Limb (tissue), 2 donors: ENCODE data around the gene ARHGEF3.

Experiments used
- DNase-seq, 2 donors: peaks; one replicate each; pipeline ENCODE4 v3.0.0-alpha.2; 2016; ENCODE audit errors: extremely low spot score in 2 of 2

The ARHGEF3 gene

GRCh38 chr3:56823421-56823926 lies 21.7 kb upstream of the ARHGEF3 start:
- no peak for DNase-seq

DNA sequence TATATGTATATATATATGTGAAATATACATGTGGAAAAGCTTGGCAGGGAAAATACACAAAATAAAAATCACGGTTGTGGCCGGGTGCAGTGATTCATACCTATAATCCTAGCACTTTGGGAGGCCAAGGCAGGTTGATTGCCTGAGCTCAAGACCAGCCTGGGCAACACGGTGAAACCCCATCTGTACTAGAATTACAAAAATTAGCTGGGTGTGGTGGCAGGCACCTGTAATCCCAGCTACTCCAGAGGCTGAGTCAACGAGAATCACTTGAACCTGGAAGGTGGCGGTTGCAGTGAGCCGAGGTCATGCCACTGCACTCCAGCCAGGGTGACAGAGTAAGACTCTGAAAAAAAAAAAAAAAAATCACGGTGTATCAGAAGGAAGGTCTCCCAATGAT lies 20.8 kb upstream of the ARHGEF3 start:
- DNase-seq: no peak

DNA sequence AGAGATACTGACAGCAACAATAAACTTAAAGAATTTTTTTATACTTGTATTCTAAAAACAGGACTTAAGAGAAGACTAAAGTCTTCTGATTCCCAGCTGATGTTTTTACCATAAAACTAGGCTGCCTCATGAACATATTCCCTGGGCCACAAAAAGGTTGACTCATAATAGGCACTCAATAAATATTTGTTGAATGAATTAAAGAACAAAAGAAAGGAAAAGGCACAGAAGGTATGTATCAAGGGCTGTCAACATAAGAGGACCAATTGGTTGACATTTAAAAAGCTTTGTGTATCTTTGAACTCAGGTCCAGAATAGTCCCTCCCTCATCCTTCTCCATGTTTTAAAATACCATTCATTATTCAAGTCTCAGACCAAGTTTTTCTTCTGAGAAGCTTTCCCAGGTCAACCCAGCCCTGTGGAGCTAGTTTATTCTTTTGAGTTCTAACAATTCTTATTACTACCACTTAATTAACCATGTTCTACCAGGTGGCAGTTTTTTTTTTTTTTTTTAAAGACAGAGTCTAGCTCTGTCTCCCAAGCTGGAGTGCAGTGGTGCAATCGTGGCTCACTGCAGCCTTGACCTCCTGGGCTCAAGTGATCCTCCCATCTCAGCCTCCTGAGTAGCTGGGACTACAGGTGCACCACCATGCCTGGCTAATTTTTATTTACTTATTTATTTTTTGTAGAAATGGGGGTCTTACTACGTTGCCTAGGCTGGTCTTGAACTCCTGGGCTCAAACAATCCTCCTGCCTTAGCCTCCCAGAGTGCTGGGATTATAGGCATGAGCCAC lies 17.5 kb upstream of the ARHGEF3 start:
- DNase-seq: no peak

- DNase-seq: no peak
Measured at GRCh38 chr3:56818156-56818985, 16.6 kb upstream of the ARHGEF3 start.

DNA sequence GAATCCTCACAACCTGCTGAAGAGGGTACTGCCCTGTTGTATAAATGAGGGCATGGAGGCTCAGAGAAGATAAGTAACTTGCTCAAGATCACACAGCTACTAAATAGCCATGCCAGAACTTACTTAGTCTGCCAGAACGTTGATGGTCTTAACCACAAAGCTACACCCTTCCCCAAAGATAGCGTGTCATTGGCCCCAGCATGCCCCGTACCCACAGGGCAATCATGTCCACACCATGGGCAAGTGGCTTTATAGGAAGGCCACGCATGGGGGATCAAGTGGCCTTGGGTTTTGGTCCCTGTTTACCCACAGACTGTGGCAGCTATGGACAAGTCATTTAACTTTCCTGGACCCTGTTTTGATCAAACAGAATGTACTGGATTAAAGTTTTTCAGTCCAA lies 15.9 kb upstream of the ARHGEF3 start:
- DNase-seq: no peak

- no peak for DNase-seq
Measured at GRCh38 chr3:56816061-56816460, 14.3 kb upstream of the ARHGEF3 start.

DNA sequence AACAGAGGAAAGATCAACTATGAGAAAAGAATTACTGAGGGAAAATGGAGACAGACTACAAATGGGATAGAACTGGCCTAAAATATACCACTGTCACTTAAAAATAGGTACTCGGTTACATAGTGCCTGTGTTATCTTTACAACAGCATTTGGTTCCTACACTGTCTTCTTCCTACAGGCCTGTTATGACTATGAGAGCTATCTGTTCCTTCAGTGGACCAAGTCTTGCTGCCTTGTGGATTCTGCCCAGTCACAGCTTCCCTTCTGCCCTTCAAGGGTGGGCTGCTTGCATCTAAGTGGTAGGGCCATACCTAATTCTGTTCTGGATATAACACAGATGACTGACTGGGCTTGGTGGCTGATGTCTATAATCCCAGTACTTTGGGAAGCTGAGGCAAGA lies 13.8 kb upstream of the ARHGEF3 start:
- no peak for DNase-seq

DNA sequence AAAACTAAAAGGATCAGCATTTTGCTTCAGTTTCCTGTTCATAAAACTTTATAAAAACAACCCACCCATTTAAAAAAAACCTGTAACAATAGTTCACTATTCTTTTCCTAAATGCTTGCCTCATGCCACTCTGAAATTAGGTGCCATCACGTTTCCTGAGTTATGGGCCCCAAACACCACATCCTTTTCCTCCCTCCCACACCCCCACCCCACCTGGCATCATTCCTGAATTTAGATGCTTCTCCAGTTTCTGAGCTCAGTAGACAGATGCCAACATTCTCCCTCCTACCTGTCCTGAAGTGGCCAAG lies 11.9 kb upstream of the ARHGEF3 start:
- no peak for DNase-seq

GRCh38 chr3:56812754-56813652 lies 11.3 kb upstream of the ARHGEF3 start:
- DNase-seq: no peak

- DNase-seq: no peak
Measured at GRCh38 chr3:56811546-56812202, 9.9 kb upstream of the ARHGEF3 start.

GRCh38 chr3:56810577-56811545 lies 9.1 kb upstream of the ARHGEF3 start:
- DNase-seq: no peak

GRCh38 chr3:56806407-56806806 lies 4.7 kb upstream of the ARHGEF3 start:
- DNase-seq: peak in 1 of 2 donors; percentile 62

- DNase-seq: no peak
Measured at GRCh38 chr3:56802790-56803189, 1.0 kb upstream of the ARHGEF3 start.

- DNase-seq: no peak
Measured at GRCh38 chr3:56802378-56802745, 613 bp upstream of the ARHGEF3 start.

GRCh38 chr3:56800832-56801661 lies 702 bp downstream of the ARHGEF3 start:
- peak in 1 of 2 donors; percentile 38 for DNase-seq

- no peak for DNase-seq
Measured at GRCh38 chr3:56800130-56800831, 1.5 kb downstream of the ARHGEF3 start.

GRCh38 chr3:56799251-56799882 lies 2.4 kb downstream of the ARHGEF3 start:
- DNase-seq: peak in 1 of 2 donors; percentile 54

DNA sequence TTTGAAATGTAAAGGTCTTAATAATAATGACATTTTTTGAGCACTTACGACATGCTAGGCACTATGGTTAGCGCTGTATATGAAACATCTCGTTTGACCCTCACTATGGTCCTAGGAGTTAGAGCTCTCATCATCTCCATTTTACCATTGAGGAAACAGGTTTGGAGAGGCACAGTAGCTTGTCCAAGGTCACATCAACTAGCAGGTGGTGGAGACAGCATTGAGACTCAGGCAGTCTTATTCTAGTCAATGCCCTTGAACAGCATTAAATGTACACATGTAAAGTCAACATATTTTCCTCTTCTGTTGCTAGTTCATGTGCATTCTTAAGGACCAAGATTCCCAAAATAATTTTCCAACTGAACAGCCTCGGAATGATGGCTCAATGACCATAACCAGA lies 4.8 kb downstream of the ARHGEF3 start:
- no peak for DNase-seq
